GM21786 (cell line): Measurements from ENCODE around the gene TSR2.
"Not testable (repeated sequence)": the region's sequence is repeated elsewhere in the genome, so short reads cannot be mapped to it uniquely, and the experiment has no call there.

Experiments
- ATAC-seq: cut with Tn5 transposase; IDR thresholded peaks from one replicate; pipeline ENCODE4 v1.9.1; 2021; ENCODE audit not compliant: unreplicated experiment

Gene TSR2

GRCh38 chrX:54470054-54470760 is 30.0 kb downstream of the TSR2 start:
- ATAC-seq: no peak

- no peak for ATAC-seq
Observed at GRCh38 chrX:54473993-54474859, 34.0 kb downstream of the TSR2 start.

- ATAC-seq: no peak
Observed at GRCh38 chrX:54479136-54480111, 39.2 kb downstream of the TSR2 start.

- no peak for ATAC-seq
Observed at GRCh38 chrX:54482839-54483593, 42.8 kb downstream of the TSR2 start.

- no peak for ATAC-seq
Observed at GRCh38 chrX:54483946-54484345, 43.7 kb downstream of the TSR2 start.

GRCh38 chrX:54484666-54485065 is 44.5 kb downstream of the TSR2 start:
- ATAC-seq: no peak

GRCh38 chrX:54489819-54490218 is 49.6 kb downstream of the TSR2 start:
- not testable (repeated sequence) for ATAC-seq

GRCh38 chrX:54492340-54492739 is 52.1 kb downstream of the TSR2 start:
- ATAC-seq: no peak

- ATAC-seq: no peak
Observed at GRCh38 chrX:54494166-54494988, 54.2 kb downstream of the TSR2 start.
